ENCODE measurements around the gene SPON1.

DNA sequence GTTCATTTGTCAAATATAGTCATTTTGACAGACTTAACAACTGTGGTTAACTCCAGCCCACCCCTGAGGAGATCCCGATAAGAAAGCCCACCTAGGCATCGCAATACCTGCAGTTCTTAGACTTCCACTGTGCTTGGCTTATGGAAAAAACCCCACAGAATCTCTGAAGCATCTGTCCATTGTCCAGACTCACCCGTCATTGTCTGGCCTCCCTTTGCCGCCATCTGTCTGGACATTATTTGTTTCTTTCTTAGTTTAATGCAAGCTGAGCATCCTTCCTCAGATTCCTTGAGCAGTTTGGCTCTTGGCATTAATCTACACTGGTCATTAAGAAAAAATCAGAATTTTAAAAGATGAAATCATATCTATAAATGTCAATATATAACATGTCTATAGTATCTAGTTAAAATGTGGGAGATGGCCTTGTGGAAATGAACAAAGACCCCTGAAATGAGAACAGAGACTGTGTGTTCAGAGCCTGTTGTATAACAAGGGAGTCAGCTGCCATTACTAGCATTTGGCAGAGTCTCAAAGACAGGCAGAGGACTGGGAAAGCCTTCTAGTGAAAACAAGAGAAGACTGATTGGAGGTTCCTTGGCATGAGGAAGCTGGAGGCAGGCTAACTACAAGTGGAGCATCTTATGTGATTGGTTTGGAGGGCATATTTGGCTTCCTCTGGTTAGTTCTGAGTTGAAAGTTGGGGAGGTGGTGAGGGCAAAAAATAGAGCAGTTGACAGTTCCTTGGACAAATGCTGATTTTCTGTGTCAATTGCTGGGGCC, 80.4 kb downstream of the SPON1 start:
- TF ChIP-seq, protein P1, sequence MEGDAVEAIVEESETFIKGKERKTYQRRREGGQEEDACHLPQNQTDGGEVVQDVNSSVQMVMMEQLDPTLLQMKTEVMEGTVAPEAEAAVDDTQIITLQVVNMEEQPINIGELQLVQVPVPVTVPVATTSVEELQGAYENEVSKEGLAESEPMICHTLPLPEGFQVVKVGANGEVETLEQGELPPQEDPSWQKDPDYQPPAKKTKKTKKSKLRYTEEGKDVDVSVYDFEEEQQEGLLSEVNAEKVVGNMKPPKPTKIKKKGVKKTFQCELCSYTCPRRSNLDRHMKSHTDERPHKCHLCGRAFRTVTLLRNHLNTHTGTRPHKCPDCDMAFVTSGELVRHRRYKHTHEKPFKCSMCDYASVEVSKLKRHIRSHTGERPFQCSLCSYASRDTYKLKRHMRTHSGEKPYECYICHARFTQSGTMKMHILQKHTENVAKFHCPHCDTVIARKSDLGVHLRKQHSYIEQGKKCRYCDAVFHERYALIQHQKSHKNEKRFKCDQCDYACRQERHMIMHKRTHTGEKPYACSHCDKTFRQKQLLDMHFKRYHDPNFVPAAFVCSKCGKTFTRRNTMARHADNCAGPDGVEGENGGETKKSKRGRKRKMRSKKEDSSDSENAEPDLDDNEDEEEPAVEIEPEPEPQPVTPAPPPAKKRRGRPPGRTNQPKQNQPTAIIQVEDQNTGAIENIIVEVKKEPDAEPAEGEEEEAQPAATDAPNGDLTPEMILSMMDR (IDR thresholded peaks at IDR 0.05): no peak
- TF ChIP-seq EP300 (IDR thresholded peaks at IDR 0.05): no peak

Measured in suprapubic skin (tissue), 3 donors.